ENCODE measurements around the gene ANKRD22. TPM values are rescaled to one million over a fixed set of nuclear protein-coding genes. Genes with fewer than 3 reads are reported as not detected.

ANKRD22 gene
- total and polyA plus RNA-seq, 2 donors from 2014 or later, result 3.6 to 6.5 TPM

DNA sequence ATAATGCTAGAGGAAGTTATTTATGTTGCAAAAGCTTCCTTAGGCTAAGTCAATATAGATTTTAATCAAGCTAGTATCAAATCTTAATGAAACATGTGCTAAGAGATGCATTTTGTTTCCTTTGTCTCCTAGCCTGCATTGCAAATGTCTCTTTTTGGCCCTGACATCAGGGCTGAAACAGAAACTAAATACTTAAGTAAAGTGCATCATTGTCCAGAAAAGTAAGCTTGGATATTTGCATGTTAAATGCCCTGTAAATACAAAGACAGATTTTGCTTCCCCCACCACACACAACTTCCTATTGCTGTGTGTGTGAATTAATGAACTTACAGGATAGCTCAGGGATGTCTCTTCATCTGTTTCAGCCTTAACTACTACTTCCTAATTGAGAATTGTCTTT, 18.4 kb upstream of the ANKRD22 start:
- DNase-seq (no peak), FAIRE-seq (no peak)
- TF ChIP-seq, protein P1, sequence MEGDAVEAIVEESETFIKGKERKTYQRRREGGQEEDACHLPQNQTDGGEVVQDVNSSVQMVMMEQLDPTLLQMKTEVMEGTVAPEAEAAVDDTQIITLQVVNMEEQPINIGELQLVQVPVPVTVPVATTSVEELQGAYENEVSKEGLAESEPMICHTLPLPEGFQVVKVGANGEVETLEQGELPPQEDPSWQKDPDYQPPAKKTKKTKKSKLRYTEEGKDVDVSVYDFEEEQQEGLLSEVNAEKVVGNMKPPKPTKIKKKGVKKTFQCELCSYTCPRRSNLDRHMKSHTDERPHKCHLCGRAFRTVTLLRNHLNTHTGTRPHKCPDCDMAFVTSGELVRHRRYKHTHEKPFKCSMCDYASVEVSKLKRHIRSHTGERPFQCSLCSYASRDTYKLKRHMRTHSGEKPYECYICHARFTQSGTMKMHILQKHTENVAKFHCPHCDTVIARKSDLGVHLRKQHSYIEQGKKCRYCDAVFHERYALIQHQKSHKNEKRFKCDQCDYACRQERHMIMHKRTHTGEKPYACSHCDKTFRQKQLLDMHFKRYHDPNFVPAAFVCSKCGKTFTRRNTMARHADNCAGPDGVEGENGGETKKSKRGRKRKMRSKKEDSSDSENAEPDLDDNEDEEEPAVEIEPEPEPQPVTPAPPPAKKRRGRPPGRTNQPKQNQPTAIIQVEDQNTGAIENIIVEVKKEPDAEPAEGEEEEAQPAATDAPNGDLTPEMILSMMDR (IDR thresholded peaks at IDR 0.05; ENCODE audit: borderline replicate concordance, extremely low read depth, insufficient read depth), result no peak
- no peak overlapping the region for H3K27ac ChIP-seq (ENCODE audit: low read depth in 2 of 2, low read length in 2 of 2)
- intact Hi-C loops (cut with DNase I), result no loop called here
- no peaks in the 10 kb centered on the region for H3K4me1 ChIP-seq (ENCODE audit: control insufficient read depth in 2 of 3, insufficient read depth in 2 of 3, low read depth in 1 of 3, low read length in 3 of 3)
- no peaks in the 10 kb centered on the region for H3K27me3 ChIP-seq (ENCODE audit: control insufficient read depth, insufficient read depth, low read length)
- H3K9me3 ChIP-seq (ENCODE audit: control insufficient read depth in 2 of 3, insufficient read depth in 1 of 3, low read length in 3 of 3), result no peaks in the 10 kb centered on the region
- no peaks in the 10 kb centered on the region for H3K36me3 ChIP-seq (ENCODE audit: control insufficient read depth in 2 of 3, insufficient read depth in 3 of 3, low read length in 3 of 3)
- H3K4me3 ChIP-seq (ENCODE audit: low read length in 3 of 3), result no peak overlapping the region
- H3K9ac ChIP-seq (ENCODE audit: low read length in 3 of 3), result no peak overlapping the region

DNA sequence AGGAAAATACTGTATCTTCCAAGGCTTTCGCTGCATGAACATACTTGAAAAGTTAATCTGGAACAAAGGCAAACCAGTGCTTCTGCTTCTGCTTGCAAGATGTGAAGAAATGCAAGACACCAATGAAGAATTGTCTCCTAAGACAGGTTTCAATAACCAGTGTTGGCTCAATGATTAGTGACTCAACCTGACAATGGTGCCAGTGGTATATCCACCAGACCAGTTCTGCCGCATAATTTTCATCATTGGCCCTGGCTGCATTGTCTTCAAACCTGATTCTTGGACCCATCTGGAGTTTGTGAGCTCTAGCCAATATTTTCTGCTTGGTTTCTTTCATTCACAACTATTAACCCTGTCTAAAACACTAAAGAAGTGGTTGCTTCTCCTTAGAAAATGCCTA, 14.8 kb upstream of the ANKRD22 start:
- TF ChIP-seq, protein P1 (IDR thresholded peaks at IDR 0.05; ENCODE audit: borderline replicate concordance, extremely low read depth, insufficient read depth), result no peak
- no peak for FAIRE-seq

DNA sequence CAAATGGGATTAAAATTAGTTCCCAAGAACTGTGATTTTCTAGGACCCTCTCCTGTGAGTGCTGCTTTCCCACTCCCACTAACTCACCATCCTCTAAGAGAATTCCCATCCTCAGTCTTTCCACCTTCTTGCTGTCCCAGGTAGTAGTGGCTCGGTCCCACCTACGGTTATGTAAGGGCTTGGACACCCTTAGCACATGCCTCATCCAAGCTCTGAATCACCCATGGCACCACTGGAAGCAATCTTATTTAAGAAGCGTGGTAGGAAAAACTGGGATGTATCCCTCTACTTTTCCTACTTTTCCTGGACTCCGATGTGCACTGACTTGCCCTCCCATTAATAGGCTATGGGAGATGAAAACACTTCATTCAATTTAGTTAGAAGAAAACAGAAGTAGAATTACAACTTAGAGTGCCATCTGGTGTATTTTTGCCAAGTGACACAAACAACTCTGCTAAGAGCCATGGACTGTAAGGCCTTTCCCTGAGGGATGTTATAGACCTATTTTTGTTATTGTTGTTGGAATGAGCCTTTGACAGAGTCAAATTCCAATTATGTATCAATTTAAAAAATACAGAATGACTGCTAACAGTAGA, 13.7 kb upstream of the ANKRD22 start:
- Histone ChIP-seq H3K4me3 (ENCODE audit: low read length in 3 of 3) (no peak overlapping the region), H3K4me1 (ENCODE audit: control insufficient read depth in 2 of 3, insufficient read depth in 2 of 3, low read depth in 1 of 3, low read length in 3 of 3) (no peaks in the 10 kb centered on the region), H3K9ac (ENCODE audit: low read length in 3 of 3) (no peak overlapping the region), H3K9me3 (ENCODE audit: control insufficient read depth in 2 of 3, insufficient read depth in 1 of 3, low read length in 3 of 3) (no peaks in the 10 kb centered on the region), H3K36me3 (ENCODE audit: control insufficient read depth in 2 of 3, insufficient read depth in 3 of 3, low read length in 3 of 3) (no peaks in the 10 kb centered on the region), H3K27ac (ENCODE audit: low read depth in 2 of 2, low read length in 2 of 2) (no peak overlapping the region), H3K27me3 (ENCODE audit: control insufficient read depth, insufficient read depth, low read length) (no peaks in the 10 kb centered on the region)
- intact Hi-C loops (cut with DNase I), result no loop called here
- DNase-seq (no peak), FAIRE-seq (no peak)
- TF ChIP-seq, protein P1 (IDR thresholded peaks at IDR 0.05; ENCODE audit: borderline replicate concordance, extremely low read depth, insufficient read depth), result peak; percentile 25

More for the DNA sequence above, 14.8 kb upstream of the ANKRD22 start:
- no peak overlapping the region for H3K4me3 ChIP-seq (ENCODE audit: low read length in 3 of 3)
- H3K9ac ChIP-seq (ENCODE audit: low read length in 3 of 3), result no peak overlapping the region
- H3K9me3 ChIP-seq (ENCODE audit: control insufficient read depth in 2 of 3, insufficient read depth in 1 of 3, low read length in 3 of 3), result no peaks in the 10 kb centered on the region
- no peaks in the 10 kb centered on the region for H3K4me1 ChIP-seq (ENCODE audit: control insufficient read depth in 2 of 3, insufficient read depth in 2 of 3, low read depth in 1 of 3, low read length in 3 of 3)
- no peaks in the 10 kb centered on the region for H3K36me3 ChIP-seq (ENCODE audit: control insufficient read depth in 2 of 3, insufficient read depth in 3 of 3, low read length in 3 of 3)
- no peaks in the 10 kb centered on the region for H3K27me3 ChIP-seq (ENCODE audit: control insufficient read depth, insufficient read depth, low read length)
- DNase-seq, result no peak
- no peak overlapping the region for H3K27ac ChIP-seq (ENCODE audit: low read depth in 2 of 2, low read length in 2 of 2)
- intact Hi-C loops (cut with DNase I), result no loop called here

- Histone ChIP-seq H3K4me3 (ENCODE audit: low read length in 3 of 3) (no peak overlapping the region), H3K9ac (ENCODE audit: low read length in 3 of 3) (no peak overlapping the region), H3K27me3 (ENCODE audit: control insufficient read depth, insufficient read depth, low read length) (no peaks in the 10 kb centered on the region), H3K9me3 (ENCODE audit: control insufficient read depth in 2 of 3, insufficient read depth in 1 of 3, low read length in 3 of 3) (no peaks in the 10 kb centered on the region), H3K27ac (ENCODE audit: low read depth in 2 of 2, low read length in 2 of 2) (no peak overlapping the region), H3K36me3 (ENCODE audit: control insufficient read depth in 2 of 3, insufficient read depth in 3 of 3, low read length in 3 of 3) (no peaks in the 10 kb centered on the region), H3K4me1 (ENCODE audit: control insufficient read depth in 2 of 3, insufficient read depth in 2 of 3, low read depth in 1 of 3, low read length in 3 of 3) (no peaks in the 10 kb centered on the region)
- intact Hi-C loops (cut with DNase I), result no loop called here
- no peak for FAIRE-seq
- no peak for DNase-seq
- TF ChIP-seq, protein P1 (IDR thresholded peaks at IDR 0.05; ENCODE audit: borderline replicate concordance, extremely low read depth, insufficient read depth), result no peak
These were observed 9.4 kb upstream of the ANKRD22 start for GRCh38 chr10:88861036-88861435.

All from kidney (tissue), 14 donors.